ENCODE data around the gene GSTT2B.
A peak's percentile ranks its signal among the peaks of the same experiment; 100 is the strongest.
"Not testable (repeated sequence)": the region's sequence is repeated elsewhere in the genome, so short reads cannot be mapped to it uniquely, and the experiment has no call there.

GSTT2B gene

GRCh38 chr22:23984430-23984829, 23.4 kb upstream of the GSTT2B start:
- peak; percentile 52 for DNase-seq (ENCODE audit: low spot score)

DNA sequence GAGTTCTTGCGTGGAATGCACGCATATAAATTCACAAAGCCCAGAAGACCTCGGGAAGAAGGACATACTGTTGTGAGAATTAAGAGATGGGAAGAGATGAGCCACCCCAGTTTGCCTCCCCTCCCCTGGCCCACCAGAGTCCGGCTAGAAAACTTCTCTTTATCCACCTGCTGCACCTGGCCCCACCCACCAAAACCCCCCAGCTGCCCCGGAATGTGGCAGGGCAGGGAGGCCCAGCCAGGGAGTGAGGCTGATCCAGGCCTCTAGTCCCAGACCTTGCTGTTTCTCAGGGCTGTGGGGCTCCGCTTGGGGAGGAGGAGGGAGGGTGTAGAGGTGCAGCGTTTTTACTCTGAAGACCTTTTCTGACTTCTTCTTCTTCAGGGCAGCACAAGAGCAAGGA, 19.6 kb upstream of the GSTT2B start:
- not testable (repeated sequence) for DNase-seq (ENCODE audit: low spot score)

DNA sequence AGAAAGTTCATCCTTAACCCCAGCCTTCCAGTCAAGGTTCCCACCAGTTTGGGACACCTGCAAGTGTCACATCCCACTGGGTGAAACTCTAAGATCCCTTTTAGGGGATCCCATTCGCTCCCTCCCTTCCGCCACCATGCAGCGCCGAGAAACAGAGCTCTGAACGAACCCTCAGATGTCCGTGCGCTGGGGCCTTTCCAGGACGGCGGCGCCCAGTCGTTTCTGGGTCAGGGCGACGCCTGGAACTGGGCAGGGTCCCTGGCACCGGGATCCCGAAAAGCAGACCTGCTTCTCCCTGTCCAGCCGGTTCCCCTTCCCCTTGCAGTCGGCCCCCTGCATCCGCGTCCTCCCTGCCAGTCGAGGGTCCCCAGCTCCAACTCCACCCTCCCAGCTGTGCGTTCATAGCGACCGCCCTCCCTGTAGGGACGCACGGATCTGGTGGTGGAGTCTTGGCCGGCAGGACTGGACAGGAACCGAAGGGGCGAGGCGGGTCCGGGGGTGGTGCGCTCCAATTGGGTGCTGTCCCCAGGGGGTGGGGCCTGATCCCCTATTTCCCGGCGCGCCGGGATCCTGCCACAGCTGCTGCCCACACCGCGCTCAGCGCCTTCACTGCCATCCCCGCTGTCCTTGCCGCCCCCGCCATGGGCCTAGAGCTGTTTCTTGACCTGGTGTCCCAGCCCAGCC, 18.7 kb upstream of the GSTT2B start, which contains the start of gene GSTT2:
GSTT2 (plus strand) TSS at position 578 of the 684 bp plus-strand sequence.
- not testable (repeated sequence) for DNase-seq (ENCODE audit: low spot score)

DNA sequence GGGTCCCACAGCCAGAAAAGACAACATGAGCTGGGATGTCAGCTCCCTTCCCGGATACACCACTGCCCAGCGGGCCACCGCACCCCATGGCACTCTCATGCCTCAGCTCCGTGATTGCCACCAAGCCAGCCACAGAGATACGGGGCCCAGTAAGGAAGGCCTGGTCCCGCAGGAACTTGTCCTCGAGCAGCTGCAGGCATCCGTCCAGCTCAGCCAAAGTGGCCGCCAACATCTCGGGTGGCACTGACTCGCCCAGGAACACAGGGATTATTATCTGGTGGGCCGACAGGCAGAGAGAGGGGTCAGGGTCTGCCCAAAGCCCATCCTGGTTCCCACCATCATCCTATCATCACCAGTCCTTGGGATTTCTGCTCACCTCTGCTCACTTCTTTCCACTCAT, 16.3 kb upstream of the GSTT2B start:
- not testable (repeated sequence) for DNase-seq (ENCODE audit: low spot score)

DNA sequence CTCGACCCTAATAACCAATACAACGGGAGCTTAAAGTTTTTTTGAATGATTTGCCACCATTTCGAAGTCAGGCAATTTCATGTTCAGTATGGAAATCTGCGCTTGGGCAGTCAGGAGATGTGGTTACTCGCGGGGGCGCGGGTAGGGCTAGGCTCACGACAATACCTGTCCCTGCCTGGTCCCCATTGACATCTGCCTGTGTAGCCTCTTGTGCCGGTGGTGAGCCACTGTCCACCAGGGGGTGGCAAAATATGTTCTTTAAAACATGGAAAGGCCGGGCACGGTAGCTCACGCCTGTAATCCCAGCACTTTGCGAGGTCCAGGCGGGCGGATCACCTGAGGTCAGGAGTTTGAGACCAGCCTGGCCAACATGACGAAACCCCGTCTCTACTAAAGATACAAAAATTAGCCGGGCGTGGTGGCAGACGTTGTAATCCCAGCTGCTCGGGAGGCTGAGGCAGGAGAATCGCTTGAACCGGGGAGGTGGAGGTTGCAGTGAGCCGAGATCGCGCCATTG, 13.9 kb upstream of the GSTT2B start:
- DNase-seq (ENCODE audit: low spot score) = not testable (repeated sequence)

DNA sequence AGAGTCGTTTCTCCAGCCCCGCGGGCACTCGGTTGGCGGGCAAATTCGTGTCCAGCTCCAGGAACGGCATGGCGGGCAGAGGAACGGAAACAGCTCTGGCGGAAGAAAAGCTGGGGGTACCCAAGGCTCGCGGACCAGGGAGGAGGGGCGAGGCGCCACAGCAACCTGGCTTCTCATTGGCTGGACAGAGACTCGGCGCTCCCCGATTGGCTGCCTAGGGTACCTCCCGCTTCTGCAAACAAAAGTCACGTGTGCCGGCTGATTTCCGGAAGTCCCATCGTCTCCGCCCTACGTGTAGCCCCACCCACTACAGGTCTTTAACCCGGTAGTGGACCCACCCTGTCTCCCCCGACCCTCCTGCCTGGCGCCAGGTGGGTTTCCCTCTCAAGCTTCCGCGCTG, 13.3 kb upstream of the GSTT2B start, which contains the start of gene DDT:
DDT (minus strand) TSS at position 97 of the 400 bp plus-strand sequence; CDS start at position 70, 27 bp downstream.
- not testable (repeated sequence) for DNase-seq (ENCODE audit: low spot score)

DNA sequence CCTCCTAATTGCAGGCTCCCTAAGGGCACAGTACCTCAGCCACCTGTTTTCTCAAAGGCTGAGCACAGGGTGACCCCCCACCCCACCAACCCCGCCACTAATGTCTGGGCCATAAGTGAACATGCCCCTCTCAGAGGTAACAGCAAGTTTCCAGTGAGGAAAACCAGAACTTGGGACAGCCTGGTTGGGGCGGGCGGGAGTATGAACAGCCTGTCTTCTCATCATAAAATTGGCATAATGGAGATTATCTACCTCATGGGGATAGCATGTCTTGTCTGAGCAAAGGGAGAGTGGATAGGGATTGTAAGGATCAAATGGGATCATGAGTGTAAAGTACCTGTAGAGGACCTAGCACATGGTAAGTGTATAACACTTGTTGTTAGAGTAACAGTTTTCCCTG, 10.9 kb upstream of the GSTT2B start:
- DNase-seq (ENCODE audit: low spot score) = not testable (repeated sequence)

GRCh38 chr22:23970816-23971486, 10.0 kb upstream of the GSTT2B start:
- DNase-seq (ENCODE audit: low spot score) = no peak

DNA sequence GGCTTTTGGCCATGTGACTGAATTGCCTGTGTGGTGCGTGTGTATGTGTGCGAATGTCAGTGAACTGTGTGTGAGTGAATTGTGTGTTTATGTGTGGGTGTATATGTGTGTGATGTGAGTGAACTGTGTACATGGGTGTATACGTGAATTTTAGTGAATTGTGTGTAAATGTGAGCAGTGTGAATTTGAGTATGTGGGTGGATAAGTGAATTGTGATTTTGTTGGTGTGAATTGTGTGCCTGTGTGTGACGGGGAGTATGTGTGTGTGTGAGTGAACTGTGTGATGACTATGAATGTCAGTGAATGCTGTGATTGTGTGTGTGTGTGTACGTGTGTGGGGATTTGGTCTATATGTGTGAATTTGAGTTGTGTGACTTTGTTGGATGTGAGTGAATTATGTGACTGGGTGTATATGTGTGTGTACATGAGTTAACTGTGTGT, 9.2 kb upstream of the GSTT2B start:
- DNase-seq (ENCODE audit: low spot score) = no peak

GRCh38 chr22:23969071-23969470, 8.1 kb upstream of the GSTT2B start:
- no peak for DNase-seq (ENCODE audit: low spot score)

DNA sequence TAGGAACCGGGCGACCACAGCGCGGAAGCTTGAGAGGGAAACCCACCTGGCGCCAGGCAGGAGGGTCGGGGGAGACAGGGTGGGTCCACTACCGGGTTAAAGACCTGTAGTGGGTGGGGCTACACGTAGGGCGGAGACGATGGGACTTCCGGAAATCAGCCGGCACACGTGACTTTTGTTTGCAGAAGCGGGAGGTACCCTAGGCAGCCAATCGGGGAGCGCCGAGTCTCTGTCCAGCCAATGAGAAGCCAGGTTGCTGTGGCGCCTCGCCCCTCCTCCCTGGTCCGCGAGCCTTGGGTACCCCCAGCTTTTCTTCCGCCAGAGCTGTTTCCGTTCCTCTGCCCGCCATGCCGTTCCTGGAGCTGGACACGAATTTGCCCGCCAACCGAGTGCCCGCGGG, 5.6 kb upstream of the GSTT2B start, which contains the start of gene DDTL:
DDTL (plus strand) TSS at position 321 of the 400 bp plus-strand sequence; CDS start at position 348, 27 bp downstream.
- DNase-seq (ENCODE audit: low spot score) = not testable (repeated sequence)

GRCh38 chr22:23966094-23966493, 5.1 kb upstream of the GSTT2B start:
- DNase-seq (ENCODE audit: low spot score) = not testable (repeated sequence)

- peak; percentile 67 for DNase-seq (ENCODE audit: low spot score)
These were observed 4.6 kb downstream of the GSTT2B start for GRCh38 chr22:23956301-23956900.

- not testable (repeated sequence) for DNase-seq (ENCODE audit: low spot score)
These were observed 5.1 kb downstream of the GSTT2B start for GRCh38 chr22:23955886-23956285.

GRCh38 chr22:23954991-23955305, 6.0 kb downstream of the GSTT2B start:
- DNase-seq (ENCODE audit: low spot score) = not testable (repeated sequence)

DNA sequence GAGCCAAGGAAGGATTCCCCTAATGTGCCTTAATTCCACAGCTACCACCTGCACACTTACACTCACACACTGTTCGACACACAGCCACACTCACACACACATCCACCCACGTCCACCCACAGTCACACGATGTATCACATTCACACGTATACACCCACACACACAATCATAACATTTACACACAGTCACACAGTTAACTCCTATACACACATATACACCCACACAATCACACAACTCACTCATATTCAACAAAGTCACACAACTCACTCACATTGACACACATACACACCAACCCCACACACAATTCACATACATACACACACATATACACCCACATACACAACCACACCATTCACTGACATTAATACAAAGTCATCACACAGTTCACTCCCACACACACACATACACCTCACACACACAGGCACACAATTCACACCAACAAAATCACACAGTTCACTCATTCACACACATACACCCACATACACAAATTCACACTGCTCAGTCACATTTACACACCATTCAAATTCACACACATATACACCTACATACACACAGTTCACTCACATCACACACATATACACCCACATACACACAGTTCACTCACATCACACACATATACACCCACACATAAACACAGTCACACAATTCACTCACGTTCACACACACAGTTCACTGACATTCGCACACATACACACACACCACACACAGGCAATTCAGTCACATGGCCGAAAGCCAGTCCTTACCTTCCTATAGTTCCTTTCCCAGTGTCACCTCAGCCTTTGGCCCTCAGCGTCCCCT, 6.6 kb downstream of the GSTT2B start:
- not testable (repeated sequence) for DNase-seq (ENCODE audit: low spot score)

- DNase-seq (ENCODE audit: low spot score) = not testable (repeated sequence)
These were observed 7.5 kb downstream of the GSTT2B start for GRCh38 chr22:23953485-23953884.

DNA sequence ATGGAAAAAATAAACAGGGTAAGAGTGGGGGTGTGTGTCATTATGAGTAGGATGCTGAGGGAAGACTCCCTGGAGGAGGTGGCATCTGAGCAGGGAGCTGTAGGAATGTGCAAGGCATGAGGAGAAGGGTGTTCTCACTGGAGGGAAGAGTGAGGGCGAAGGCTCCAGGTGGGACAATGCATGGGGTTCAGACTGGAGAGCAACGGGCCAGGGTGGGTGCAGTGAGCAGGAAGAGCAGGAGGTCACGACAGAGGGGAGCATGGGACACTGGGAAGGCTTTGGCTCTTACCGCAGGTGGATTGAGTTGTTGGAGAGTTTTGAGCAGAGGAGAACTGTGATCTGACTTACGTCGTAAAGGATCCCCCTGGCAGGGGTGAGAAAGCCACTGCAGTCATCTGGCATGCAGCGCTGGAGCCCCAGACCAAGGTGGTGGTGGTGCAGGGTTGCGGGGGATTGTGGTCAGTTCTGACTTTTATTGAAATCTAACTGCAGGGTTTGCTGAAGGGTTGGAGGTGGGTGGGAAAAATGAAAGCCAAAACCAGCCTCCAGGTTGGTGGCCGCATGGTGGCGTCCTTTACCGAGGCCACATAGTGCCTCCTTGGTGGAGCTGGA, 8.1 kb downstream of the GSTT2B start:
- DNase-seq (ENCODE audit: low spot score) = not testable (repeated sequence)

GRCh38 chr22:23951383-23951782, 9.6 kb downstream of the GSTT2B start:
- not testable (repeated sequence) for DNase-seq (ENCODE audit: low spot score)

GRCh38 chr22:23949764-23950163, 11.2 kb downstream of the GSTT2B start:
- not testable (repeated sequence) for DNase-seq (ENCODE audit: low spot score)

- not testable (repeated sequence) for DNase-seq (ENCODE audit: low spot score)
These were observed 13.6 kb downstream of the GSTT2B start for GRCh38 chr22:23947391-23947790.
